T-helper 22 cell (primary cell): ENCODE data around the gene ALDH16A1.
A peak's percentile ranks its signal among the peaks of the same experiment; 100 is the strongest.

Experiments
- DNase-seq: peaks from one replicate; pipeline ENCODE4 v3.0.0-alpha.2; 2020; ENCODE audit warnings: low read depth

Gene ALDH16A1

DNA sequence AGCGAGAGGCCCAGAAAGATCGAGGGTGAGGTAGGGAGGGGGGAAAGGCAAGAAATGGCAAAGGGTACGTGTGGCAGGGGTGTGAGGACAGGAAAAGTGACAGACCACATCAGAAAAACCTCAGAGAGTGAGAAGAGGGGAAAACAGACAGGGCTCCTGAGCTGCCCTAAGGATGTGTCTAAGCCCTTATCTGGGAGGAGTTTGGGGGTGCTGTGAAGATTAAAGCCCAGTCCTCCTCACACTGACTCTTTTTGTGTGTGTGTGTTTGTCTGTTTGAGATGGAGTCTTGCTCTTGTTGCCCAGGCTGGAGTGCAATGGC, 29.1 kb upstream of the ALDH16A1 start:
- DNase-seq = no peak

DNA sequence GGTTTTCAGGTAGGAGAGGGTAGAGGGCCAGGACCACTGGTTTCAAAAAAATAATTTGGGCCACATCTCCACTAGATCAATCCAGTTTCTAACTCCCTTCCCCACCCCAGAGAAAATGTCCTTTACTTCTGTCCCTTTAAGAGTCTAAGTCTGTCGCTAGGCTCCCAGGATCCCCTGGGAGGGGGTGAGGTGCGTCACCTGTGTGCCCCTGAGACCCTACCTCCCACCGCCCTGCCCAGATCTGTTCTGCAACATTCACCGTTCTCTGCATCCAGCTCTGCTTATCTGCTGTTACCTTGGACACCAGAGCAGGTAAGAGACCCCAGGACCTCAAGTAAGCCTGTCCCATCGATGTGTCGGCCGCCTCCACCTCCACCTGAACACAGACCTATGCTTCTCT, 27.8 kb upstream of the ALDH16A1 start, which contains the start of gene GFY:
TSS of gene GFY (plus strand) at position 211 of the 400 bp plus-strand sequence. CDS start 1,043 bp downstream, outside the sequence.
- DNase-seq = no peak

DNA sequence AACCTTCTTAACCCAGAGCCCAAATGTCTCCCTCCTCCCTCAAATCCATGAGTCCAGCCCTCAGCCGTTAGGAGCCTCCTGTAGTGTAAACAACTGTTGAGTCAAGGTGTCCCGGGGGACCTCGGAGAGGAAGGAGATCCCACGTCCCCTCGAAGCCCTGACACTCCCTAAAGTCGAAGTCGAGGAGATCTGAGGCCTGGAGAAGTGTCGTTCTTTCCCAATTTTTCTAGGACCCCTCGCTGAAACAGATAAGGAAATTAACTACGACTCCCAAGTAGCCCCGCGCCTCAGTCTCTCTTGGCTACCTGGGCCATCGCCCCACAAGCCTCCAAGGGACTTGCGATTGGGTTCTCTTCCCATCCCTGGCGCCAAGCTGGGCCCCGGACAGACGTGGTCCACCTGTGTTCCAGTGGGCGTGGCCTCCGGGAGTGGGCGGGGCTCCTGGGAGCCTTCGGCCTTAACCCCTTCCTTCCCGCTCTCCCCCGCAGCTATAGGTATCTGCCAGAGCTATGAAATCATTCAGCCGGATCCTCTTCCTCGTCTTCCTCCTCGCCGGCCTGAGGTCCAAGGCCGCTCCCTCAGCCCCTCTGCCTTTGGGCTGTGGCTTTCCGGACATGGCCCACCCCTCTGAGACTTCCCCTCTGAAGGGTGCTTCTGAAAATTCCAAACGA, 27.0 kb upstream of the ALDH16A1 start:
- no peak for DNase-seq

DNA sequence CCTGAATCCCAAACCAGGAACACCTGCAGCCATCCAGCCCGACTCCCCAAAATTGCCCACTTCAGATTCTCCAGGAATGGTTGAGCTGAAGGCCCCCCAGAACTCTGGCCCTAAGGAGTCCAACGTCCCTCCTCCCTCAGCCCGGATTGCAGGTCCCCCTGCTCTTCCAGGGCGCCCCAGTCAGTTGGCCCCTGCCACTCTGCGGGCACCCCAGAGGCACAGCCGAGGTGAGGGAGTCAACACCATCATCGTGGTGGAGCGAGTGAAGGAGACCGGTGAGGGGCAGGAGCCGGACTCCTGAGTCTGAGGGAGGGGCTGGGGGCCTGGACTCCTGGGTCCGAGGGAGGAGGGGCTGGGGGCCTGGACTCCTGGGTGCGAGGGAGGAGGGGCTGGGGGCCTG, 25.7 kb upstream of the ALDH16A1 start:
- DNase-seq = no peak

DNA sequence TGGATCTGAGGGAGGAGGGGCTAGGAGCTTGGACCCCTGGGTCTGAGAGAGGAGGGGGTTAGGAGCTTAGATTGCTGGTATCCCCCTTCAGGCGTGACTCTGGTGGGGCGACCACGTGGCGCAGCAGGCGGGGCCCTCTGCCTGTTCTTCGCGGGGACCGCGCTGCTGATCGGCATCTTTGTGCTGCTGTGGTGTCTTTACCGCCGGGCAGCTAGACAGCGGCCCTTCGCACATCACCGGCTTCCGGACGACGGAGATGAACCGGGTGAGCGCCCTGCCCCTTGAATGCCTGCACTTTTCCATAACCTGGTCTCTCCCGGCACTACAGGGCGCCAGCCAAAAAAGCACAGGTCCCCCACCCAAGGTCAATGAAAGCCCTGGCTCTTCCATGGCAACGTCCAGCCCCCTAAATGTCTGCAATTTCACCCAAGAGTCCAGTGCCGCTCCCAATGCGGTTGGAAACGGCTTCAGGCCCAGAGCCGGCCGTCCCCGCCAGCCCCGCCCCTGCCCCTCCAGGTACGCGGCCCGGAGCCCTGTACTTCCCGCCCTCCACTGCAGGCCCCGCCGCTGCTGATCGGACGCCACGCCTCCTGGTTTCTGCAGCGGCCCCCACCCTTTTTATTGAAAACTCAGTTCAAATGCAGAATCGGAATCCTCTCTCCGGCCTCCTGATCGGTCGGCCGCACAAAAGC, 25.0 kb upstream of the ALDH16A1 start:
- DNase-seq = no peak

DNA sequence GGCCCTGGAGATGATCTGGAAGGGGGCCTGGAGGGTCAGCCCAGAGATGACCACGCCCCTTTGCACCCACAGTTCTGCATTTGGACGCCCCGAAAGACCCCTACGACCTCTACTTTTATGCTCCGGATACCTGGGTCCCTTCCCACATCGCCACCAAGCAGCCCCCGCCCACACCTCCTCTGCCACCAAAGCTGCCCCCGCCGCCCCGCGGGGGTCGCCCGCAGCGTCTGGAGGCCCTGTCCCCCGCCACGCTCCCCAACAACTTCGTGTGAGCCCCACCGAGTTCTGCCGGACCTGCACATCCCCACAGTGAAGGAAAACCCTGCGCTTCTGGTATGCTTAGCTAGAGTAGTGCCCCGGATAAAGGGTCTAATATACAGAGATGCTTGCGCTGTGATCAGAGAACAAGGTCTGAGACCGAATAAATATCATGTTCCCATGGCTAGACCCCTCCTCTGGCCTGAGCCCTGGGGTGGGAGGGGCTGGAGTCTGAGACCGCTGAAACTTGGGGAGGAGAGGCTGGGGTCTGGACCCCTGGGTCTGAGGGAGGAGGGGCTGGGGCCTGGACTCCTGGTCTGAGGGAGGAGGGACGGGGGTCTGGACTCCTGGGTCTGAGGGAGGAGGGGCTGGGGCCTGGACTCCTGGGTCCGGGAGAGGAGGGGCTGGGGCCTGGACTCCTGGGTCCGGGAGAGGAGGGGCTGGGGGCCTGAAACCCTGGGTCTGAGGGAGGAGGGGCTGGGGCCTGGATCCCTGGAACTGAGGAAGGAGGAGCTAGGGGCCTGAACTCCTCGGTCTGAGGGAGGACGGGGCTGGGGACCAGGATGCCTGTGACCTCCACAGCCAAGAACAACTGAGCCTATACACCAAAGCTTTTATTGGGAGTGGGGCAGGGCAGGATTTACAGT, 24.2 kb upstream of the ALDH16A1 start:
- no peak for DNase-seq

DNA sequence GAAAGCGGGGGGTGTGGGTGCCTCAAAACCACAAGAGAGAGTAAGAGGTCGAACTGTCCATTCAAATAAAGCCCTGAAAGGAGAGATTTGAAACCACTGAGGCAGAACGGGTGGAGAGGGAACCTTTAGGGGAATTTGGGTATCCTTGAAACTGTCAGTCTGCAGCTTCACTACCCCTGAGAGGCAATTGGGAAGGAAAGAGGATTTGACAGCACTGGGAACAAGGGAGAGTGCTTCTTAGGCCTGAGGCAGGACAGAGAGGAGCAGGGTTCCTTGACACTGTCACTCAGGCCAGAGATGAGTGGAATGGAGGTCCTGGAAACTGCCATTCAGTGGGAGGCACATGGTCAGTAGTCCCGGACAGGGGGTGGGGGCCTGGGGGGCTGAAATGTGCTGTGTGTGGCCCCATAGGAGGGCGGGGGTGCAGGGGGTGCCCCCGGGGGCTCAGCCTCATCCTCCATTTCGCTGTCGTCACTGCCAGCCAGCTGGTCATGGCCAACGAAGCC, 22.8 kb upstream of the ALDH16A1 start:
- DNase-seq = no peak

DNA sequence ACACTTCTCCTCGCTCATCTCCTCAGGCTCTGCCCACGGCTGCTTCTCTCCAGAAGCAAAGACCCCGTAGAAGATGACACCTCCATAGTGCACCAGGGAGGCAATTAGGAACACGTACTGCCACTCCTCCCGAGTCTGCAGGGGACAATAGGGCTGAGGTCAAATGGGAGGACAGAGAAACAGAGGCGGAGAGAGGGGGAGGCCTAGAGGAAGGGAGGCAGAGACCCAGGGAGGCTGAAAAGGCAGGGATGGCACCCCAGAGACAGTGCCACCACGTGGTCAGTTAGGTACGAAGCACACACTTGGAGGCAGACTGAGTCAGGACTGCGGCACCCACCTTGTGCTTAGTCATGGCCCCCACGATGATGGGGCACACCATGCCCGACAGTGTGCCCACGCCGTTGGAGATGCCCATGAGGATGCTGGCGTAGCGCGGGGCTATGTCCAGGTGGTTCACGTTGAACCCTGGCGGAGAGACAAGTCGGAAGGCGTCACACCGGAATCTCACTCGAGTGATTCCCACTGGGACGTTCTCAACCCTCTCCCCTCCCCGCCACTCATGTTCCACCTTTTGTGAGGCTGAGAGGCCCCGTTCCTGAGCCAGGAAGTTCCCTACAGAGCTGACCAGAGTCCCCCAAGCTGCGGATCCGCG, 22.2 kb upstream of the ALDH16A1 start:
- no peak for DNase-seq

DNA sequence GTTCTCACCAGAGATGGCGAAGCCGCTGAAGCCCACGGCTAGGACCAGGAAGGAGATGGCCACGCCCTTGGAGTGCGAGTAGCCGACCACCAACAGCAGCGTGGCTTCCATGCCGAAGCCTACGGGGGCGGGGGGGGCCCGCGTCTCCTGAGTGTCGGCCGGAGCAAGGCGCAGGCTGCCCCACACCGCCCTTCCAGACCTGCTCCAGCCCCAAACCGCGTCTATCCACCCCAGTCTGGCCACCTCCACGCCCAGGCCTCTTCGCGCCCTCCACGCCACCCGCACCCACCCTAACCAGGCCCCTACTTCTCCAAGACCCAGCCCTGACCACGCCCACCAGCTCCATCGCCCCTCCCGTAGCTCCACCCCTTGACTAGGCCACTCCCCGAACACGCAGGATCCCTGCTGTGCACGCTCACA, 21.7 kb upstream of the ALDH16A1 start:
- no peak for DNase-seq

DNA sequence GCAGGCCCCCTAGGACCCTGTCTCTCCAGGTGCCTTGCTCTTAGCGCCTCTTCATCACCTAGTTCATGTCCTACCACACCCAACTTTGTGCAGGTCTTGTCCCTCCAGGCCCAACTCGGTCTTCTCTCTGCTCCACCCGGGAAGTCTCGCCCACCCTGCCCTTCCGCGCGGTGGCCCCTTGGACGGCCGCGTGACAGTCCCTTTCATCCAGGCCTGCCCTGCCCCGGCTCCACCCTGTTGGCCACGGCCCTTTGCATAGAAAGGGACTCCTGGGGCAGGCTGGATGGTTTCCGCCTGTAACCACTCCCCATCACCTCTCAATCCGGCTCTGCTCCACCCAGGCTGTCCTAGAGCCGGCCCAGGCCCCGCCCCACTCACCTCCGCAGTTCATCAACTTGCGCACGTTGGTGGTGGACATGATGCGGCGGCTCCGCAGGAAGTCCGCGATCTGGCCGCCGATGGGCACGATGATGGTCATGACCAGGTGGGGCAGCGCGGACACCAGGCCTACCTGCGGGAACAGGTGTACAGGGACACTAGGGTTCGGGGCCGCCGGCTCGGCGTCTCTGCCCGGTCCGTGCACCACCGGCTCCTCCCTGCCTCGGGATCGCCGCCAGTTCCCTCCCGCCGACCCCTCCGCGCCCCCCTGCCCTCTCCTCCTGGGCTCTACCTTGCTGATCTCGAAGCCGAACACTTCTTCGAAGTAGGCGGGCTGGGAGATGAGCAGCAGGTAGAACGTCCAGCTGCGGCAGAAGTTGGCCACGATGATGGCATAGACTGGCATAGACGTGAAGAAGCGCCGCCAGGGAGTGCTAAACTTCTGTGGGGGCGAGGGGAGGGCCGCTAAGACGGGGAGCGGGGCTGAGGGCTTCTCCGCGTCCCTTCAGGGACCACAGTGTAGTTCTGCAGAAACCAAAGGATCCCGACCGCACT, 20.6 kb upstream of the ALDH16A1 start:
- no peak for DNase-seq

DNA sequence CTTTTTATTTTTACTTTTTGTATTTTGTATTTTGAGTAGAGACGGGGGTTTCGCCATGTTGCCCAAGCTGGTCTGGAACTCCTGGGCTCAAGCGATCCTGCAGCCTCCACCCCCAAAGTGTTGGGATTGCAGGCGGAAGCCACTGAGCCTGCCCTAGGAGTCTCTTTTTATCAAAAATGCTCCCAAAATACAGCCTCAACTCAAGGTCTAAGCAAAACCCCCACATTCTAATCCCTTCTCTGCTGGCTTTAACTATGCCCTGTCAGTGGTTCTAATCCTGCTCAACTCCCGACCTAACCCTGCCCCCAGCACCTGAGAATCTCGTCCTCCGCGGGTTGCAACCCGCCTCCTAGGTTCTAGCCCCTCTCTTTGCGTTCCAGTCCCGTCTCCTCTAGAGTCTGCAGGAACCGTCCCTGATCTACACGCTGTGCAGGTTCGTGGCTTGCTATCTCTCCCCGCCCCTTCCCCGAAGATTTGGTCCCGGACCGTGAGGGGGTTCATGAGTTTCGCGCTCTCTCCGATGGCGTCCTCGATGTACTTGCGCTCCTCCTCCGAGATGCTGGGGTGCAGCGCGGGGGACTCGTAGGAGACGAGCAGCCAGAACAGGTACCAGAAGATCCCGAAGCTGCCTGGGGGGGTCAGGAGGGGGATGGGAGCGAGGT, 19.7 kb upstream of the ALDH16A1 start:
- DNase-seq = no peak

DNA sequence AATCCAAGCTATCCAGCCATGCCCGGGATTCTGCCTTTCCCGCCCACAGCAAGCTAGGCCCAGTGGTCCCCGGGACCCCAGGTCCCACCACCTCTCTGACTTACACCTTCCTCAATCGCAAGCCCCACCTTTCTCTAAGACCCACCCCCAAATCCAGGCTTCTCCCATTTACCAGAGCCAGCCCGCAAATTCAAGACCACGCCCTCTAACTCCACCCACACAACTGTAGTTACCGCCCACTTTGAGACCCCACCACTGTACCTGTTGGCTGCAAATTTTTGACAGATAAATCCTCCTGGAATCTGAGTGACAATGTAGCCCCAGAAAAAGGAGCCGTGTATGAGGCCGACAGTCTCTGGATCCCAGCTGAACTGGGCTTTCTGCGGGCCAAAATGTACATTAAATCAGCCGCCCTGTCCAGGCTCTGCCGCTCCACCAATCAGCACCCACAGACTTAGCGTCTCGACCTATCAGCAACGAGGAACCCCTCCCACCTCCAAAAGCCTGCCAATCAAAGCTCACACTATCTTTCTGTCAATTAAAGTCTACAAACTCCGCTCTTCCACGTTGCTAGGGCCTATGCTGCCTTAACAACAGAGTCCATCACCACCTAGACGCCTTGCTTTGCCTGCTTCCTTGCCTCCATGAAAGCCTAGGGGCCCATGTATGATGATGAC, 18.0 kb upstream of the ALDH16A1 start:
- DNase-seq = no peak

DNA sequence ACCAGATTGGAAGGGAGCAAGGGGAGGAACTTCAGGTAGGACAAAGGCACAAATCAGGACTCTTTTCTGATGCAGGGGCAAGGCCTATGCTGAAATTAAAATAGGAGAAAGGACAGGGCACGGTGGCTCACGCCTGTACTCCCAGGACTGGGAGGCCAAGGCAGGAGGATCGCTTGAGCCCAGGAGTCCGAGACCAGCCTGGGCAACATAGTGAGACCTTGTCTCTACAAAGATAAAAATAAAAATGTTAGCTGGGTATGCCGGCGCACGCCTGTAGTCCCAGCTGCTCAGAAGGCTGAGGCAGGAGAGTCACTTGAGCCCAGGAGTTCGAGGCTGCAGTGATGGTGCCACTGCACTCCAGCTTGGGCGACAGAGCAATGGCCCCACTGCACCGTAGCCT, 17.4 kb upstream of the ALDH16A1 start:
- DNase-seq = no peak

DNA sequence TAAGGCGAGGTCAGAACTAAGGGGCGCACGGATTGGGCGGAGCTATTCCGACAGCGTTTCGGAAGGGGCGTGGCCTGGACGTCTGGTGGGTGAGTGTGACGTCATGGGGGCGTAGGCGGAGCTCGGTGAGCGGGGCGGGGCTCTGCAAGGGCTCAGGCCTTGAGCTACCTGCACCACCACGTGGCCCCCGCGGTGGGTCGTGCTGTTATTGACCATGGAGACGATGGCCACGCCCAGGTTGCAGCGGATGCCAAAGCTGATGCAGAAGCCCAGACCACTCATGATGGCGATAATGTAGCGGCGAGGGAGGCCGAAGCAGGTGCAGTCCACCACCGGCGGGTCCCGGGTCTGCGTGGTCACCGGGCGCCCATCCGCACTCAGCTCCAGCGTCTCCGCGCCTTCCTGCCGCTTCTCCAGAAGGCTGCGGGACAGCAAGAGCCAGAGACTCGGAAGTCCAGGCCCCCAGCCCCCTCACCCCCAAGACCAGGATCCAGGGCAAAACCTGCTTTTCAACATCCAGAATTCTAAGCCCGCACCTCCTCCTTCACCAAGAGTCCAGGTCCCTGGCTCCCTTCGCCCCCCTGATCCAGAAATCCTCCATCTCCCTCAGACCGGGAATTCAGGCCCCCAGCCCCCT, 16.5 kb upstream of the ALDH16A1 start:
- DNase-seq = peak; percentile 31

DNA sequence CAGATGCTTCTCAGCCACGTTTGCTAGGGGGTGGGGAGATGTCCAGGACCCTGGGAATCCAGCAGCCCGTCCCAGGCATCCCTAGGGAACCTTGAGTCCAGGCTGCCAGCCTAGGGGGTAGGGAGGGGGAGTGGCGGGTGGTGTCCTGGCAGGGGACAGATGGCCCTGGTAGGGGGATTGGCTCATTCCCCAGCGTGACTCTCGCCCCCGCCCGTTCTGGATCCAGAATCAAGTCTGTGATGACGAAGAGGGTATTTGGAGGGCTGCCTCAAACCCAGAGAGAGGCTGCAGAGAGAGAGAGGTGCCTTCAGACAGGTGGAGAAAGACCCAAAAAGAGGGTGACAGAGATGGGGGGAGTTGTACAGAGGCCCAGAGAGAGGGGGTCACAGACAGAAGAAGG, 15.8 kb upstream of the ALDH16A1 start:
- DNase-seq = no peak

DNA sequence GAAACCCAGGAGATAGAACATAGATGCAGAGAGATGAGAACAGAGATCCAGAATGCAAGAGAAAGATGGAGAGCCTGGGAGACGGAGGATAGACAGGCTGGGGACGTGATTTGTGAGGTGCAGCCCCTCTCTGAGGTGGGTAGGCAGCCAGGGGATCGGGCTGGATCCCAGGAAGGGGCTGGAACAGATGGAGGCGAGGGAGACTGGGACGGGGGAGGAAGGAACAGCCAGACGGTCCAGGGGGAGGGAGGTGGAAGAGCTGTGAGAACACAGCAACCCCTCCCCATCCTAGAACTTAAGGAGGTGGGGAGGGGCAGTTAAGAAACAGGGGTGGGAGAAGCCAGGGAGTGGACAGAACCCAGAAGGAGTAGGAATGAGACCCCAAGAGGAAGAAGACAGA, 14.8 kb upstream of the ALDH16A1 start:
- DNase-seq = no peak

DNA sequence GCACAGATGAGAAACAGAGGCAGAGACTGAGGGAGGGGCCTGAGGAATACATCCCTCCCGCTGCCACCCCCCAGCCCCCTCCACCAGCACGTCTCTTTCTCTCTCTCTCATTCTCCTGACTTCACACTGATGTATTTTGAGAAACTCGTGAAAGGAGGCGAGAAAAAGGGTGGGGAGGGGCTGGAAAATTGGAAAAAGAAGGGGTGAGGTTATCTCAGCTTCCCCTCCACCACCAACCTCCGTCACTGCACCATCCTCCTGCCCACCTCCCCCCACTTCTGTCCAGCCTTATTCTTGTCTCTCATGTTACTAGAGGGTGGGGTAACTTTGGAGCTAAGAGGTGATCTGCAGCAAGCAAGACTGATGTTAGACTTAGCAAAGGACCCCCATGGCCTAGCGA, 13.2 kb upstream of the ALDH16A1 start:
- no peak for DNase-seq

DNA sequence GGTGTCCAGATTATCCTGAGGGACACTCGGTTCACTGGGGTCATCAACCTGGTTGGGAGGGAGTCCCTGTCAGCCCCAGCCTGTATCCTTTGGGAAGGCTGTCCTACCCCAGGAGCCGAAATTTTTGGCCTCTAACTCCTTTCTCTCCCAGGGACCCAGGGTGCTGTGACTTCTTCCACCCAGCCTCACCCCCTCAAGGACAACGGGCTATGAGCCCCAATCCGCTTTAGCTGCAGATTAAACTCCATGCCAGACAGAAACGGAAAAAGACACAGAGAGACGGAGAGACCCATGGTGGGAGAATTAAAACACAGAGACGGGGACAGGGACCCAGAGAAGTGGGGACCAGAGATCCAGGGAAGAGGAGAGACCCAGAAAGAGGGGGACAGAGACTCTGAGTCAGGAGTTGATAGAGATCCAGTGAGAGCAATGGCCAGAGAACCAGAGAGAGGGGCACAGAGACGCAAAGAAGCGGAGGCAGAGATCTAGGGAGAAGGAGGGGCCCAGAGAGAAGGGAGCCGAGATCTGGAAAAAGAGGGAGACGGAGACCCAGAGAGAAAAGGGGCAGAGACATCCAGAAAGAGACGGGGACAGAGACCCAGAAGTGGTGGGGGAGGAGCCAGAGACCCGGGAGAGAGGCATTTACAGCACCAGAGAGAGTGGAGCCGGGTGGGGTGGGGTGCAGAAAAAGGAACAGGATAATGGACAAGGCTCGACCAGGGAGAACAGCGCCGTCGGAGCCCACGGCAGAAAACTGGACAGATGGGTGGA, 12.4 kb upstream of the ALDH16A1 start:
- no peak for DNase-seq
